GM19452 (cell line): Measurements from ENCODE around the gene HDGFL1.

Experiments used
- ATAC-seq: cut with Tn5 transposase; IDR thresholded peaks from one replicate; pipeline ENCODE4 v1.9.1; 2021; ENCODE audit not compliant: unreplicated experiment

Gene HDGFL1

GRCh38 chr6:22589118-22589517 is 19.8 kb downstream of the HDGFL1 start:
- ATAC-seq, result no peak

- no peak for ATAC-seq
Observed at GRCh38 chr6:22590423-22590822, 21.1 kb downstream of the HDGFL1 start.

GRCh38 chr6:22593895-22594294 is 24.5 kb downstream of the HDGFL1 start:
- no peak for ATAC-seq

- ATAC-seq, result no peak
Observed at GRCh38 chr6:22596011-22596410, 26.6 kb downstream of the HDGFL1 start.

GRCh38 chr6:22598339-22598738 is 29.0 kb downstream of the HDGFL1 start:
- ATAC-seq, result no peak

GRCh38 chr6:22600059-22600458 is 30.7 kb downstream of the HDGFL1 start:
- no peak for ATAC-seq

- no peak for ATAC-seq
Observed at GRCh38 chr6:22601984-22602383, 32.6 kb downstream of the HDGFL1 start.

GRCh38 chr6:22605736-22606135 is 36.4 kb downstream of the HDGFL1 start:
- ATAC-seq, result no peak

GRCh38 chr6:22610127-22610526 is 40.8 kb downstream of the HDGFL1 start:
- no peak for ATAC-seq

- no peak for ATAC-seq
Observed at GRCh38 chr6:22612236-22612635, 42.9 kb downstream of the HDGFL1 start.

GRCh38 chr6:22613051-22613450 is 43.7 kb downstream of the HDGFL1 start:
- no peak for ATAC-seq

- no peak for ATAC-seq
Observed at GRCh38 chr6:22613695-22614094, 44.3 kb downstream of the HDGFL1 start.

GRCh38 chr6:22614547-22614946 is 45.2 kb downstream of the HDGFL1 start:
- no peak for ATAC-seq

- no peak for ATAC-seq
Observed at GRCh38 chr6:22621028-22621427, 51.7 kb downstream of the HDGFL1 start.
